H1 (cell line): ENCODE measurements around the gene KIAA1755. TPM values are rescaled to one million over a fixed set of nuclear protein-coding genes. Genes with fewer than 3 reads are reported as not detected.
"Not testable (repeated sequence)": the region's sequence is repeated elsewhere in the genome, so short reads cannot be mapped to it uniquely, and the experiment has no call there.

Source experiments
- CTCF ChIA-PET: fragments of 300-600 bp; sonication (Branson Sonifier 250); formaldehyde crosslinking; loops from one replicate; lab custom pipeline; 2021; ENCODE audit not compliant: partially characterized antibody; lab: Charles Lee
- POLR2A ChIA-PET: fragments of 300-600 bp; sonication (Branson Sonifier 250); formaldehyde crosslinking; loops from one replicate; lab custom pipeline; 2021; ENCODE audit warnings: inconsistent platforms; ENCODE audit not compliant: partially characterized antibody; lab: Charles Lee
- DNase-seq, 2 experiments: peaks; one replicate each; pipeline versions ENCODE4 v3.0.0 to v3.0.0-alpha.2; 2010 to 2022; ENCODE audit warnings: low spot score in 2 of 2, low read depth in 1 of 2, mixed read lengths in 1 of 2
- FAIRE-seq: peaks from 2 replicates; lab custom pipeline; 2011; peaks lifted over from hg19 to GRCh38; lab: Jason Lieb, UNC
- H2AFZ ChIP-seq: 2 replicates; pipeline ENCODE4 v1.8.1; 2012; ENCODE audit warnings: low read length, inconsistent platforms
- H2AK5ac ChIP-seq: 2 replicates; pipeline ENCODE4 v1.6.1; 2013; ENCODE audit warnings: low read depth, low read length
- H2BK120ac ChIP-seq: replicated peaks from 2 replicates; pipeline ENCODE3; 2013; ENCODE audit warnings: low read depth, low read length, inconsistent platforms
- H2BK12ac ChIP-seq: 2 replicates; pipeline ENCODE4 v1.6.1; 2013; ENCODE audit warnings: low read depth, low read length
- H2BK15ac ChIP-seq: 2 replicates; pipeline ENCODE4 v1.6.1; 2013; ENCODE audit warnings: low read length
- H2BK20ac ChIP-seq: 2 replicates; pipeline ENCODE4 v1.6.1; 2013; ENCODE audit warnings: low read length
- H2BK5ac ChIP-seq: 2 replicates; pipeline ENCODE4 v1.6.1; 2013; ENCODE audit warnings: low read depth, low read length
- H3K14ac ChIP-seq: 2 replicates; pipeline ENCODE4 v1.6.1; 2013; ENCODE audit warnings: inconsistent platforms; ENCODE audit not compliant: insufficient read length
- H3K18ac ChIP-seq: 2 replicates; pipeline ENCODE4 v1.6.1; 2013; ENCODE audit warnings: low read length; ENCODE audit errors: extremely low read depth
- H3K23ac ChIP-seq: 2 replicates; pipeline ENCODE4 v1.6.1; 2013; ENCODE audit warnings: inconsistent platforms; ENCODE audit not compliant: insufficient read length
- H3K23me2 ChIP-seq: 2 replicates; pipeline ENCODE4 v1.6.1; 2013; ENCODE audit warnings: low read depth, low read length
- H3K27ac ChIP-seq: 2 replicates; pipeline ENCODE4 v1.6.1; 2011; ENCODE audit warnings: low read depth, low read length, inconsistent platforms
- H3K27me3 ChIP-seq, 4 experiments: replicated peaks in 1 of 4; 1 replicate in 1 of 4; 2 replicates in 3 of 4; pipeline versions ENCODE4 v1.6.1 to v1.8.1; 2011 to 2013; ENCODE audit warnings: low read length in 3 of 4, mild to moderate bottlenecking in 3 of 4, inconsistent platforms in 2 of 4, mixed read lengths in 2 of 4, moderate library complexity in 1 of 4; ENCODE audit not compliant: control insufficient read depth in 3 of 4, insufficient read depth in 3 of 4; ENCODE audit errors: extremely low read depth in 1 of 4
- H3K36me3 ChIP-seq, 4 experiments: 2 replicates each; pipeline versions ENCODE4 v1.6.1 to v1.8.1; 2011 to 2013; ENCODE audit warnings: mild to moderate bottlenecking in 4 of 4, low read length in 3 of 4, moderate library complexity in 2 of 4, control low read depth in 1 of 4, inconsistent platforms in 1 of 4; ENCODE audit not compliant: insufficient read depth in 4 of 4, control insufficient read depth in 2 of 4
- H3K4ac ChIP-seq: replicated peaks from 2 replicates; pipeline ENCODE3; 2013; ENCODE audit warnings: low read length, low read depth, mixed read lengths, inconsistent platforms; ENCODE audit not compliant: insufficient read length
- H3K4me1 ChIP-seq, 4 experiments: replicated peaks in 1 of 4; 1 replicate in 1 of 4; 2 replicates in 3 of 4; pipeline versions ENCODE4 v1.6.1 to v1.8.1; 2011 to 2013; ENCODE audit warnings: low read length in 3 of 4, inconsistent platforms in 2 of 4, mixed read lengths in 1 of 4; ENCODE audit not compliant: insufficient read depth in 4 of 4, control insufficient read depth in 3 of 4
- H3K4me2 ChIP-seq, 2 experiments: 2 replicates each; pipeline versions ENCODE4 v1.6.1 to v1.8.1; 2011 to 2013; ENCODE audit warnings: low read depth in 2 of 2, low read length in 2 of 2, control low read depth in 1 of 2, inconsistent platforms in 1 of 2, mild to moderate bottlenecking in 1 of 2; ENCODE audit not compliant: insufficient read depth in 1 of 2
- H3K4me3 ChIP-seq, 4 experiments: fragments of 200-600, 300-600 bp in 1 of 4; sonication (generic), shearing (Covaris generic), sonication (Bioruptor Twin) in 1 of 4; 2 replicates each; pipeline versions ENCODE4 v1.5.1 to v1.8.1; 2011 to 2016; ENCODE audit warnings: low read length in 4 of 4, low read depth in 3 of 4, control low read depth in 2 of 4, inconsistent platforms in 2 of 4, mild to moderate bottlenecking in 2 of 4, mixed read lengths in 1 of 4, moderate library complexity in 1 of 4; ENCODE audit not compliant: insufficient read depth in 2 of 4; ENCODE audit errors: extremely low read depth in 1 of 4
- H3K56ac ChIP-seq: replicated peaks from 2 replicates; pipeline ENCODE3; 2013; ENCODE audit warnings: low read depth, mild to moderate bottlenecking, mixed read lengths, low read length, inconsistent platforms; ENCODE audit not compliant: insufficient read length
- H3K79me1 ChIP-seq: 2 replicates; pipeline ENCODE4 v1.6.1; 2013; ENCODE audit warnings: low read depth, low read length, control low read depth
- H3K79me2 ChIP-seq, 2 experiments: 2 replicates each; pipeline versions ENCODE4 v1.6.1 to v1.8.1; 2012 to 2013; ENCODE audit warnings: low read length in 2 of 2, mild to moderate bottlenecking in 2 of 2, inconsistent platforms in 1 of 2; ENCODE audit not compliant: insufficient read depth in 2 of 2, control insufficient read depth in 1 of 2
- H3K9ac ChIP-seq, 4 experiments: replicated peaks in 1 of 4; 1 replicate in 1 of 4; 2 replicates in 3 of 4; pipeline versions ENCODE4 v1.6.1 to v1.8.1; 2011 to 2013; ENCODE audit warnings: low read depth in 3 of 4, low read length in 3 of 4, control low read depth in 2 of 4, mild to moderate bottlenecking in 2 of 4, moderate library complexity in 2 of 4, inconsistent platforms in 1 of 4; ENCODE audit errors: extremely low read depth in 1 of 4
- H3K9me3 ChIP-seq, 2 experiments: 2 replicates each; pipeline versions ENCODE4 v1.6.1 to v1.8.1; 2012 to 2013; ENCODE audit warnings: mild to moderate bottlenecking in 2 of 2, moderate library complexity in 2 of 2, control low read depth in 1 of 2, inconsistent platforms in 1 of 2, low read depth in 1 of 2, low read length in 1 of 2, mixed read lengths in 1 of 2; ENCODE audit not compliant: insufficient read depth in 2 of 2
- H4K20me1 ChIP-seq, 2 experiments: replicated peaks in 1 of 2; 2 replicates each; pipeline versions ENCODE3 to v1.8.1; 2011 to 2013; ENCODE audit warnings: inconsistent platforms in 2 of 2, low read length in 2 of 2, mild to moderate bottlenecking in 1 of 2; ENCODE audit not compliant: insufficient read depth in 2 of 2, control insufficient read depth in 1 of 2
- H4K5ac ChIP-seq: 2 replicates; pipeline ENCODE4 v1.6.1; 2013; ENCODE audit warnings: low read length, low read depth, mixed read lengths, inconsistent platforms; ENCODE audit not compliant: insufficient read length
- H4K8ac ChIP-seq: 2 replicates; pipeline ENCODE4 v1.8.0; 2013; ENCODE audit warnings: mild to moderate bottlenecking, moderate library complexity, low read length, inconsistent platforms; ENCODE audit not compliant: insufficient read depth; ENCODE audit errors: extremely low read depth
- H4K91ac ChIP-seq: replicated peaks from 2 replicates; pipeline ENCODE3; 2013; ENCODE audit warnings: low read length, mixed read lengths, inconsistent platforms; ENCODE audit not compliant: insufficient read length
- KDM5A ChIP-seq: fragments of 200-600 bp; IDR thresholded peaks from 2 replicates; pipeline ENCODE4 v1.7.1; 2012; ENCODE audit warnings: mild to moderate bottlenecking, low read length, inconsistent platforms, mixed read lengths
- RAD21 ChIP-seq, 2 experiments: IDR thresholded peaks in 1 of 2; conservative IDR thresholded peaks in 1 of 2; 2 replicates each; pipeline ENCODE4 v1.6.1; 2011; ENCODE audit warnings: low read depth in 2 of 2, low read length in 2 of 2, improper control_type of control experiment in 1 of 2, inconsistent platforms in 1 of 2, mild to moderate bottlenecking in 1 of 2, moderate library complexity in 1 of 2
- RFX5 ChIP-seq: IDR thresholded peaks from 2 replicates; pipeline ENCODE4 v1.6.1; 2011; ENCODE audit warnings: low read depth, low read length, improper control_type of control experiment, borderline replicate concordance
- TCF12 ChIP-seq: IDR thresholded peaks from 2 replicates; pipeline ENCODE4 v1.6.1; 2011; ENCODE audit warnings: low read depth, mild to moderate bottlenecking, low read length
- WGBS, 2 experiments: shearing (Covaris generic) in 1 of 2; methylation state at CpG; one replicate each; pipeline versions ENCODE4 v1.1.6 to v1.1.7; 2013 to 2015; ENCODE audit warnings: low lambda C conversion rate in 2 of 2, mixed read lengths in 2 of 2, inconsistent platforms in 1 of 2, low coverage in 1 of 2, missing lambda C conversion rate in 1 of 2; ENCODE audit not compliant: insufficient replicate concordance in 2 of 2, insufficient coverage in 1 of 2, insufficient read length in 1 of 2; ENCODE audit errors: extremely low coverage in 1 of 2, missing lambda C conversion rate in 1 of 2; 5-methylcytosine and 5-hydroxymethylcytosine counted together
- polyA plus RNA-seq, 7 experiments: library from polyadenylated mRNA; depleted of rRNA in 3 of 7; stranded (reverse) in 5 of 7; unstranded in 2 of 7; fragments of >200 nt in 5 of 7; fragments of 200-250 nt in 2 of 7; gene quantifications; 1 replicate in 5 of 7; 2 replicates in 1 of 7; 4 replicates in 1 of 7; pipeline versions ENCODE4 v1.2.1 to v1.2.3, GENCODE V29; 2011 to 2013; ENCODE audit warnings: missing spikeins in 2 of 7, mixed read lengths in 2 of 7
- total RNA-seq: library from RNA; stranded (reverse); fragmentation: NEBNext Ultra II Directional; extraction: Animal tissue kit (Norgen Biotek cat#: 25700); gene quantifications from 2 replicates; pipeline ENCODE4 v1.2.1, GENCODE V29; 2021

KIAA1755 gene
- total and polyA plus RNA-seq, 2 of the 8 experiments (the other 6 are each of a cell fraction or from before 2014, with no cell fraction given): 0.23 TPM; not detected in 1

GRCh38 chr20:38284893-38285444 is 24.4 kb upstream of the KIAA1755 start (continued):
- no peak for TF ChIP-seq RAD21 (IDR thresholded peaks at IDR 0.05 in 1 of 2, conservative IDR thresholded peaks at IDR 0.05 in 1 of 2; ENCODE audit: low read depth in 2 of 2, low read length in 2 of 2)
- TF ChIP-seq KDM5A: no peak
- TF ChIP-seq RFX5: no peak
- no peak for TF ChIP-seq TCF12

DNA sequence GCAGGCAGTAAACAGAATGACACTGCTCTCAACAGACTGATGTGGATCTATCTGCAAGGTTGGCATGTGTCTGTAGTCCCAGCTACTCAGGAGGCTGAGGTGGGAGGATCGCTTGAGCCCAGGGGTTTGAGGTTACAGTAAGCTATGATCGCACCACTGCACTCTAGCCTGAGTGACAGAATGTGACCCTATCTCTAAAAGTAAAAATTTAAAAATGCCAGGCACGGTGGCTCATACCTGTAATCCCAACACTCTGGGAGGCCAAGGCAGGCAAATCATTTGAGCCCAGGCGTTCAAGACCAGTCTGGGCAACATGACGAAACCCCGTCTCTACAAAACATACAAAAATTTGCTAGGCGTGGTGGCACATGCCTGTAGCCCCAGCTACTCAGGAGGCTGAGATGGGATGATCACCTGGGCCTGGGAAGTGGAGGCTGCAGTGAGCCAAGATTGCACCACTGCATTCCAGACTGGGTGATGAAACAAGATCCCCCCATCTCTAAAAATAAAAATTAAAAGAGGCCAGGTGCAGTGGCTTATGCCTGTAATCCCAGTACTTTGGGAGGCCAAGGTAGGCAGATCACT is 23.6 kb upstream of the KIAA1755 start:
- H3K56ac ChIP-seq, H2AFZ ChIP-seq, H2AK5ac ChIP-seq, H4K91ac ChIP-seq, FAIRE-seq, H4K20me1 ChIP-seq, H4K5ac ChIP-seq, H3K79me1 ChIP-seq, DNase-seq, H3K36me3 ChIP-seq, H3K23ac ChIP-seq, H2BK20ac ChIP-seq, H3K4ac ChIP-seq, H3K18ac ChIP-seq, H3K79me2 ChIP-seq, H3K4me1 ChIP-seq, H3K9ac ChIP-seq, H3K9me3 ChIP-seq, H2BK15ac ChIP-seq, H3K23me2 ChIP-seq, H3K27ac ChIP-seq, H3K4me2 ChIP-seq, H2BK12ac ChIP-seq, H3K27me3 ChIP-seq, H3K4me3 ChIP-seq, H2BK120ac ChIP-seq, H4K8ac ChIP-seq, H2BK5ac ChIP-seq, POLR2A ChIA-PET, H3K14ac ChIP-seq: not testable (repeated sequence)
- CTCF ChIA-PET: interaction anchor here (0.7 to 1.2 kb wide), 3 partner anchors 12 to 20 kb away, joined by 3 to 5 read pairs (median 3); partner anchors contain the start of gene BPI
- 94% methylated on average over 7 of the region's 7 CpGs; no CpG with 5 or more reads in 1 of the 2 experiments for WGBS, 2 experiments
